ENCODE results near the gene ACY1.

DNA sequence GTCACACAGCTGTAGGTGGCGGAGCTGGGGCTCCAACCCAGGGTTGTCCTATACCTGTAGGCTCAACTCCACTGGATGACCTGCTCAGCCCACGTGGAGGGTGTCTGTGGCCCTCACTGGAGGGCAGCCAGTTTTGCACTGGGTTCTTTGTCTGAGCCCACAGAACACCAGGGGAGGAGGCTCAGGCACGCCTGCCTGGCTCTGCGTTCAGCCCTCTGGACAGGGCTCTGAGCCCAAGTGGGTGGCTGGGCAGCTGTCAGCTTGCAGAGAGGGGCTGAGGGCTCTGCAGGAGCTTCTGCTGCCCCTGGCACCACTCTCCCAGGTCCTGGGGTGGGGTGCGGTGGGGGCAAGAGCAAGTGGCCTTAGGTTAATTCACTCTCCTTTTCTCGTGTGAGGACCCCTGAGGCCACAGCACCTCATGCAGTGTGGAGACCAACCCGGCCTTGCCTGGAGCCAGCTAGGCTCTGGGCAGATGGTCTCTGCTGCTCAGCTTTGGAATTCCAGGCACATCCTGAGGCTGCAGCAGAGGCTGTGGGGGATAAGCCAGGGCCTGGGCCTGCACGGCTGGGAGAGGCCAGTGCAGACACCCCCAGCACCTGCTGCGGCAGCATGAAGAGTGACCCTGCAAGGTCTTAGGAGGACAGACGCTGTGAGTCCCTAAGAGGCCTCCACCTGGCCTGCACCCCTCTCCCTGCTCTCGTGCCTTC is 49.5 kb downstream of the ACY1 start:
- TF ChIP-seq POLR2A (IDR thresholded peaks at IDR 0.05; ENCODE audit: low read depth, low read length), result no peak
- TF ChIP-seq, protein P1, sequence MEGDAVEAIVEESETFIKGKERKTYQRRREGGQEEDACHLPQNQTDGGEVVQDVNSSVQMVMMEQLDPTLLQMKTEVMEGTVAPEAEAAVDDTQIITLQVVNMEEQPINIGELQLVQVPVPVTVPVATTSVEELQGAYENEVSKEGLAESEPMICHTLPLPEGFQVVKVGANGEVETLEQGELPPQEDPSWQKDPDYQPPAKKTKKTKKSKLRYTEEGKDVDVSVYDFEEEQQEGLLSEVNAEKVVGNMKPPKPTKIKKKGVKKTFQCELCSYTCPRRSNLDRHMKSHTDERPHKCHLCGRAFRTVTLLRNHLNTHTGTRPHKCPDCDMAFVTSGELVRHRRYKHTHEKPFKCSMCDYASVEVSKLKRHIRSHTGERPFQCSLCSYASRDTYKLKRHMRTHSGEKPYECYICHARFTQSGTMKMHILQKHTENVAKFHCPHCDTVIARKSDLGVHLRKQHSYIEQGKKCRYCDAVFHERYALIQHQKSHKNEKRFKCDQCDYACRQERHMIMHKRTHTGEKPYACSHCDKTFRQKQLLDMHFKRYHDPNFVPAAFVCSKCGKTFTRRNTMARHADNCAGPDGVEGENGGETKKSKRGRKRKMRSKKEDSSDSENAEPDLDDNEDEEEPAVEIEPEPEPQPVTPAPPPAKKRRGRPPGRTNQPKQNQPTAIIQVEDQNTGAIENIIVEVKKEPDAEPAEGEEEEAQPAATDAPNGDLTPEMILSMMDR (IDR thresholded peaks at IDR 0.05; ENCODE audit: extremely low read depth in 1 of 2, insufficient read depth in 1 of 2, low read depth in 1 of 2, low read length in 2 of 2), result no peak
- TF ChIP-seq JUN (IDR thresholded peaks at IDR 0.05; ENCODE audit: borderline replicate concordance, insufficient read depth, insufficient read length, low read depth), result no peak
- TF ChIP-seq EZH2 (IDR thresholded peaks at IDR 0.05; ENCODE audit: borderline replicate concordance, low read depth, low read length, severe bottlenecking), result no peak
- no peak for TF ChIP-seq FOS (IDR thresholded peaks at IDR 0.05; ENCODE audit: borderline replicate concordance, insufficient read depth, low read length)
- TF ChIP-seq, protein P2, sequence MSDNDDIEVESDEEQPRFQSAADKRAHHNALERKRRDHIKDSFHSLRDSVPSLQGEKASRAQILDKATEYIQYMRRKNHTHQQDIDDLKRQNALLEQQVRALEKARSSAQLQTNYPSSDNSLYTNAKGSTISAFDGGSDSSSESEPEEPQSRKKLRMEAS (IDR thresholded peaks at IDR 0.05; ENCODE audit: insufficient read depth, insufficient read length), result no peak
- no peak for TF ChIP-seq POLR2AphosphoS5 (IDR thresholded peaks at IDR 0.05; ENCODE audit: insufficient read depth, low read depth, low read length)

Data from endothelial cell of umbilical vein (primary cell).